ENCODE data around the gene NCAPH2. TPM values are rescaled to one million over a fixed set of nuclear protein-coding genes. Genes with fewer than 3 reads are reported as not detected.

Gene NCAPH2
- polyA plus RNA-seq, 3 donors, result 12.5 to 23.6 (median 18.1) TPM

- Histone ChIP-seq H4K20me1 (ENCODE audit: insufficient read depth, low read length) (no peaks in the 10 kb centered on the region), H3K27me3 (ENCODE audit: control insufficient read depth in 2 of 2, insufficient read depth in 2 of 2, low read length in 2 of 2) (peaks cover 0 to 8% of the 10 kb centered on the region in 2 donors), H3K27ac (ENCODE audit: low read depth in 1 of 2, low read length in 2 of 2) (peak within 1 kb of the TSS in 1 of 2 donors; percentile 45), H2AFZ (ENCODE audit: insufficient read depth, low read depth, low read length, poor library complexity, severe bottlenecking) (peak within 1 kb of the TSS; percentile 82), H3K4me3 (replicated peaks in 1 of 3; ENCODE audit: low read depth in 2 of 3, low read length in 3 of 3) (peak within 1 kb of the TSS; percentile 53 to 94 (median 66)), H3K79me2 (ENCODE audit: insufficient read depth, low read length) (peaks cover 6% of the 10 kb centered on the region), H3K4me1 (ENCODE audit: control insufficient read depth in 1 of 2, insufficient read depth in 2 of 2, low read length in 2 of 2) (peaks cover 8 to 13% of the 10 kb centered on the region in 2 donors), H3K9me3 (replicated peaks in 1 of 2; ENCODE audit: control insufficient read depth in 1 of 2, insufficient read depth in 1 of 2, low read length in 2 of 2) (no peaks in the 10 kb centered on the region), H3K4me2 (replicated peaks; ENCODE audit: extremely low read depth, low read length, poor library complexity, severe bottlenecking) (peak within 1 kb of the TSS; percentile 98), H3K9ac (ENCODE audit: insufficient read depth, low read length, poor library complexity, severe bottlenecking) (peak within 1 kb of the TSS; percentile 32), H3K36me3 (replicated peaks in 1 of 2; ENCODE audit: control insufficient read depth in 1 of 2, insufficient read depth in 2 of 2, low read length in 2 of 2) (peaks cover 0 to 4% of the 10 kb centered on the region in 2 donors)
- Mint-ChIP-seq H3K36me3 (peaks cover 0 to 2% of the 10 kb centered on the region in 2 donors), H3K9me3 (peaks cover 0 to 2% (median 0%) of the 10 kb centered on the region in 7 donors), H3K27ac (peak within 1 kb of the TSS; percentile 57 to 95 (median 73)), H3K4me3 (peak within 1 kb of the TSS; percentile 88 to 96), H3K4me1 (peaks cover 17% of the 10 kb centered on the region), H3K27me3 (ENCODE audit: low read depth in 3 of 3) (peaks cover 17 to 22% (median 17%) of the 10 kb centered on the region in 3 donors)
- peak; percentile 94 to 96 (median 95) for DNase-seq
- under 1% methylated on average over 47 of the region's 61 CpGs for WGBS (ENCODE audit: insufficient coverage)
- intact Hi-C loops (cut with micrococcal nuclease), result loop anchor here (2.0 to 5.0 kb wide), 6 partner anchors 18 to 60 kb away; partner anchors contain the start of genes CHKB (in 1 of the 2), KLHDC7B (in 1 of the 2), LMF2 (in 1 of the 2) and NCAPH2 (in 1 of the 2)
- TF ChIP-seq CTCF (IDR thresholded peaks at IDR 0.05), result peak; percentile 87
Measured at GRCh38 chr22:50562523-50563412, 54.7 kb downstream of the NCAPH2 start, which contains the start of gene SYCE3. Gene SYCE3 (minus strand): TSS chr22:50562919. CDS start chr22:50556405, 6,514 bp downstream.
